CD4-positive, alpha-beta T cell treated with Interleukin-17A for 4 hours (primary cell): ENCODE results near the gene LENG1.

Source experiments
- DNase-seq: peaks from one replicate; pipeline ENCODE4 v3.0.0-alpha.2; 2020; ENCODE audit warnings: mixed read lengths

The LENG1 gene

GRCh38 chr19:54137699-54138488, 21.6 kb downstream of the LENG1 start, which contains the start of gene CNOT3:
CNOT3 (plus strand) TSS chr19:54137762; CDS start chr19:54142979, 5,217 bp downstream.
- peak; percentile 34 for DNase-seq

GRCh38 chr19:54136864-54137698, 22.4 kb downstream of the LENG1 start:
- peak; percentile 99 for DNase-seq

- DNase-seq = no peak
Measured at GRCh38 chr19:54136086-54136863, 23.2 kb downstream of the LENG1 start.

GRCh38 chr19:54133957-54134590, 25.4 kb downstream of the LENG1 start:
- DNase-seq = no peak

- DNase-seq = no peak
Measured at GRCh38 chr19:54133312-54133956, 26.1 kb downstream of the LENG1 start.

- DNase-seq = no peak
Measured at GRCh38 chr19:54129617-54129996, 29.9 kb downstream of the LENG1 start.

- DNase-seq = no peak
Measured at GRCh38 chr19:54128796-54129616, 30.5 kb downstream of the LENG1 start.

- no peak for DNase-seq
Measured at GRCh38 chr19:54128441-54128725, 31.1 kb downstream of the LENG1 start.

- DNase-seq = no peak
Measured at GRCh38 chr19:54127688-54128440, 31.7 kb downstream of the LENG1 start.

GRCh38 chr19:54125713-54126112, 33.8 kb downstream of the LENG1 start:
- DNase-seq = no peak

GRCh38 chr19:54124393-54124792, 35.1 kb downstream of the LENG1 start:
- DNase-seq = no peak

GRCh38 chr19:54123682-54124081, 35.8 kb downstream of the LENG1 start:
- DNase-seq = no peak

GRCh38 chr19:54121259-54121658, 38.3 kb downstream of the LENG1 start:
- no peak for DNase-seq

- peak; percentile 96 for DNase-seq
Measured at GRCh38 chr19:54115109-54116063, 44.1 kb downstream of the LENG1 start, which contains the start of the genes PRPF31 and TFPT. PRPF31 (plus strand) TSS chr19:54115754; CDS start chr19:54118279, 2,525 bp downstream. TFPT (minus strand) TSS chr19:54115657; CDS start chr19:54115269, 388 bp downstream.

- DNase-seq = peak; percentile 66
Measured at GRCh38 chr19:54114340-54115108, 45.0 kb downstream of the LENG1 start.

- DNase-seq = no peak
Measured at GRCh38 chr19:54109651-54110050, 49.9 kb downstream of the LENG1 start.

GRCh38 chr19:54108496-54108895, 51.0 kb downstream of the LENG1 start:
- DNase-seq = no peak

- no peak for DNase-seq
Measured at GRCh38 chr19:54107876-54108490, 51.5 kb downstream of the LENG1 start.
